ENCODE measurements around the gene DNAJB6. TPM values are rescaled to one million over a fixed set of nuclear protein-coding genes. Genes with fewer than 3 reads are reported as not detected.

DNAJB6 gene
- total and polyA plus RNA-seq, 8 donors = 48.7 to 233 (median 65.4) TPM

DNA sequence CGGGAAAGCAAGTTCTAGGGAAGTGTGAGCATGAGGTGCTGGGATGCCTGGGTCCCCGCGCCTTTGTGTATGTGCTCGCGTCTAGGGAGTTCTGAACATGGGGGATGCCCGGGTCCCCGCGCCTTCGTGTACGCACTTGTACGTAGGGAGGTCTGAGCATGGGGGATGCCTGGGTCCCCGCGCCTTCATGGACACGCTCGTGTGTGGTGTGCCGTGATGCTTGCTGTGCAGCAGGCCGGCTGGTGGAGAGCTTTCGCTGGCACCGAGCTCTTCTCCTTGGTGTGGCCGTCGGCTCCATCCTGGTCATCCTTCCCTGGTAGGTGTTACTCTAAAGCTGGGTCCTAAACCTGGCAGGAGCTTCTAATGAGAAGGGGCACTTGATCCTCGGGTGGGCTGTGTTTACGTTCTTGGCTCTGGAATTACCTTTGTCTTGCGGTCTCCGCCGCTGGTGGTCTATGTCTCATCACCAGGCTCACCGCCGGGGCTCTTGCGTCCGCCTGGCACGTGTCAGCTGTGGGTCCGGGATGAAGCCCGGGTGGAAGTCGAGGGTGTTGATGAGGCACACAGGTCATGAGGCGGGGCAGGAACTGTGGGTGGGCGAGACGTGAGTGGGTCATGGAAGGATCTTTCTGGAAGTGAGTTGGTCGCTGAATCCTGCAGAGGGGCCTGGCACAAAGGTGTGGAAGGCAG lies 63.5 kb downstream of the DNAJB6 start:
- Histone ChIP-seq H3K4me1 (peaks cover 0 to 40% (median 16%) of the 10 kb centered on the region in 4 donors), H3K36me3 (peaks cover 15 to 65% (median 60%) of the 10 kb centered on the region in 4 donors), H3K27ac (no peak overlapping the region), H3K9me3 (no peaks in the 10 kb centered on the region), H3K27me3 (no peaks in the 10 kb centered on the region), H3K4me3 (no peak overlapping the region)
- DNase-seq = no peak
- intact Hi-C loops (cut with DNase I; ENCODE audit: low total_unique reads) = no loop called here
- TF ChIP-seq, protein P1, sequence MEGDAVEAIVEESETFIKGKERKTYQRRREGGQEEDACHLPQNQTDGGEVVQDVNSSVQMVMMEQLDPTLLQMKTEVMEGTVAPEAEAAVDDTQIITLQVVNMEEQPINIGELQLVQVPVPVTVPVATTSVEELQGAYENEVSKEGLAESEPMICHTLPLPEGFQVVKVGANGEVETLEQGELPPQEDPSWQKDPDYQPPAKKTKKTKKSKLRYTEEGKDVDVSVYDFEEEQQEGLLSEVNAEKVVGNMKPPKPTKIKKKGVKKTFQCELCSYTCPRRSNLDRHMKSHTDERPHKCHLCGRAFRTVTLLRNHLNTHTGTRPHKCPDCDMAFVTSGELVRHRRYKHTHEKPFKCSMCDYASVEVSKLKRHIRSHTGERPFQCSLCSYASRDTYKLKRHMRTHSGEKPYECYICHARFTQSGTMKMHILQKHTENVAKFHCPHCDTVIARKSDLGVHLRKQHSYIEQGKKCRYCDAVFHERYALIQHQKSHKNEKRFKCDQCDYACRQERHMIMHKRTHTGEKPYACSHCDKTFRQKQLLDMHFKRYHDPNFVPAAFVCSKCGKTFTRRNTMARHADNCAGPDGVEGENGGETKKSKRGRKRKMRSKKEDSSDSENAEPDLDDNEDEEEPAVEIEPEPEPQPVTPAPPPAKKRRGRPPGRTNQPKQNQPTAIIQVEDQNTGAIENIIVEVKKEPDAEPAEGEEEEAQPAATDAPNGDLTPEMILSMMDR (IDR thresholded peaks at IDR 0.05) = no peak
- TF ChIP-seq POLR2A (IDR thresholded peaks at IDR 0.05) (no peak), EP300 (IDR thresholded peaks at IDR 0.05) (no peak)
- WGBS, 5 donors = 91 to 94% (median 94%) methylated on average over 36 to 38 of the region's 38 CpGs

DNA sequence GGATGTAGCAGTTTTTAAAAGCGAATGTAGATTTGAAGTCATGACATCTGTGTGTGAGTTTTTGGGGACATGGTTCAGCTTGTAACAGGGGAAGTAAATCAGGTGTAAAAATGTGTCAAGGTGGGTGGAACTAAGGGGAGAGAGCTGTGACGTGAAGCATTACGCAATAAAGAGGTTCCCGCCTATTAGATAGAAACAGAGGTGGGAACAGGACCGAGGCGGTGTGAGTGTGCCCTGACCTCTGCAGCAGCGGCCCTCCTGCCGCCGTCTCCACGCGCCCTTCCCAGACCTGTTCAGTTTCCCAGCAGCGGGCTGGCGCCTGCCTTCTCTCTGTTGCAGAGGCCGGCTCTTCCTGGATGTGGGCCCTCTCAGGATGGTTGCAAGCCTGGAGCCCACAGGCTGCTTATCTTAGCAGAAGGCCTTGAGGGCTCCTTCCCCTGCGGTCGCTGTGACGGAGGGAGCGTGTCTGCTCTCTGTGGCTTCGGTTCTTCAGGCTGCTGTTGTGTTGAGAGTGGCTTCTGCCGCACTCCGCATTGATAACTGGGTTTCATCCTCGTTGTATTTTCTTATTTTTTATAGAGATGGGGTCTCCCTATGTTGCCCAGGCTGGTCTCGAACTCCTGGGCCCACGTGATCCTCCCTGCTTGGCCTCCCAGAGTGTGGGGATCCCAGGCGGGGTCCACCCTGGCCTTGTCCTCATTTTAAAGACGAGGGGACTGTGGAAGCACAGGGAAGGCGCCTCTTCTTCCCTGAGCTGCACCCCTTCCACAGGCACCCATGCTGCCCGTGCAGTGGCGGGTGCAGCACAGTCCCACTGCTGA lies 65.0 kb downstream of the DNAJB6 start:
- Histone ChIP-seq H3K4me3 (no peak overlapping the region), H3K36me3 (peaks cover 15 to 70% (median 68%) of the 10 kb centered on the region in 4 donors), H3K27ac (no peak overlapping the region), H3K9me3 (no peaks in the 10 kb centered on the region), H3K27me3 (no peaks in the 10 kb centered on the region), H3K4me1 (peaks cover 0 to 40% (median 16%) of the 10 kb centered on the region in 4 donors)
- intact Hi-C loops (cut with DNase I; ENCODE audit: low total_unique reads) = no loop called here
- TF ChIP-seq POLR2A (IDR thresholded peaks at IDR 0.05) (no peak), POLR2AphosphoS5 (IDR thresholded peaks at IDR 0.05) (no peak), EP300 (IDR thresholded peaks at IDR 0.05) (no peak)
- TF ChIP-seq, protein P1 (IDR thresholded peaks at IDR 0.05) = no peak
- 92 to 94% (median 93%) methylated on average over 25 to 29 of the region's 29 CpGs for WGBS, 5 donors
- DNase-seq = no peak

DNA sequence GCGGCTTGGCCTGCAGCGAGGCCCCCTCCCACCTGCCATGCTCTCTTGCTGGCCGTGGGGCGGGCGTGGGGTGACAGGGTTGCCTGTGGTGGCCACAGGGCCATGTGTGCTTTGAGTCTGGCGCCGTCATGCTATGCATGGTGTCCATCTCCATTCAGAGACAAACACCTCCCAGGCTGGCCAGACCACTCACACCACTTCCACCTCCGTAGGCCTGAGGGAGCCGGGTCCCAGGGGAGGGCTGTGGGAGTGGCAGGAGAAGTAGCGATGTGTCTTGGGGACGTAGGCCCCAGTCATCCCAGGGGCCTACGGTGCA lies 65.5 kb downstream of the DNAJB6 start:
- intact Hi-C loops (cut with DNase I; ENCODE audit: low total_unique reads) = no loop called here
- H3K27ac ChIP-seq = no peak overlapping the region
- H3K36me3 ChIP-seq = peaks cover 15 to 70% (median 68%) of the 10 kb centered on the region in 4 donors
- no peak overlapping the region for H3K4me3 ChIP-seq
- TF ChIP-seq POLR2AphosphoS5 (IDR thresholded peaks at IDR 0.05) (no peak), EP300 (IDR thresholded peaks at IDR 0.05) (no peak), POLR2A (IDR thresholded peaks at IDR 0.05) (no peak)
- TF ChIP-seq, protein P1 (IDR thresholded peaks at IDR 0.05) = no peak
- WGBS, 5 donors = 83 to 91% (median 89%) methylated on average over 5 to 12 of the region's 12 CpGs
- H3K4me1 ChIP-seq = peaks cover 0 to 35% (median 16%) of the 10 kb centered on the region in 4 donors
- H3K9me3 ChIP-seq = no peaks in the 10 kb centered on the region
- no peaks in the 10 kb centered on the region for H3K27me3 ChIP-seq
- no peak for DNase-seq

DNA sequence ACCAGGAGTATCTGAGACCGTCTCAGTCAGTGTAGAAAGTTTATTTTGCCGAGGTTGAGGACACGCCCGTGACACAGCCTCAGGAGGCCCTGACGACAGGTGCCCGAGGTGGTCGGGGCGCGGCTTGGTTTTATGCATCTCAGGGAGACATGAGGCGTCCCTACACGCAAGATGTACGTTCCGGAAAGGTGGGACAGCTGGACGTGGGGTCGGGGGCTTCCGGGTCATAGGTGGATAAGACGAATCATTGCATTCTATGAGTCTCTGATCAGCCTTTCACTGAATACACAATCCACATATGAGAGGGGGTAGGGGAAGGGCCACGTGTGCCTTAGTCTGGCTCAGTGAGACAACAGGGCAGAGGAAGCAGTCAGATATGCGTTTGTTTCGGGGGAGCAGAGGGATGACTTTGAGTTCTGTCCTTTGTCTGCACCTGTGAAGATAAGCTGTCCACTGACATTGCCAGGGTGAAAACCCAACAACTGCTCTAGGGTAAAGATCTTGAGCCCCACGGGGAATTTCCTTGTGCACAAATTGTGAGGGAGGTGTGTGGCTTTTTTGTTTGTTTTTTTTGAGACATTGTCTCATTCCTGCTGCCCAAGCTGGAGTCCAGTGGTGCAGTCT lies 66.2 kb downstream of the DNAJB6 start:
- no peaks in the 10 kb centered on the region for H3K9me3 ChIP-seq
- H3K4me3 ChIP-seq = no peak overlapping the region
- H3K27ac ChIP-seq = no peak overlapping the region
- 77 to 83% (median 81%) methylated on average over 21 of the region's 21 CpGs for WGBS, 5 donors
- no peak for DNase-seq
- no peak for TF ChIP-seq POLR2A (IDR thresholded peaks at IDR 0.05)
- no peak for TF ChIP-seq EP300 (IDR thresholded peaks at IDR 0.05)
- no peak for TF ChIP-seq POLR2AphosphoS5 (IDR thresholded peaks at IDR 0.05)
- TF ChIP-seq, protein P1 (IDR thresholded peaks at IDR 0.05) = no peak
- intact Hi-C loops (cut with DNase I; ENCODE audit: low total_unique reads) = no loop called here
- peaks cover 0 to 28% (median 10%) of the 10 kb centered on the region in 4 donors for H3K4me1 ChIP-seq
- H3K27me3 ChIP-seq = no peaks in the 10 kb centered on the region
- peaks cover 15 to 75% (median 69%) of the 10 kb centered on the region in 4 donors for H3K36me3 ChIP-seq

Measured in stomach (tissue), 9 donors.